WTC11 (cell line): ENCODE results near the gene GAD2. TPM values are rescaled to one million over a fixed set of nuclear protein-coding genes. Genes with fewer than 3 reads are reported as not detected.

Source experiments
- ATAC-seq: fragments of 200-7000 bp; cut with Tn5 transposase; 2 replicates; pipeline ENCODE4 v1.10.0; 2021; ENCODE audit warnings: mild to moderate bottlenecking, moderate library complexity
- CTCF ChIA-PET: fragments of 300-600 bp; sonication (Branson Sonifier 250); formaldehyde crosslinking; loops from one replicate; lab custom pipeline; 2021; ENCODE audit warnings: antibody characterized with exemption; lab: Charles Lee
- POLR2A ChIA-PET: fragments of 350-600 bp; sonication (Branson Sonifier 250); formaldehyde crosslinking; loops from one replicate; lab custom pipeline; 2021; ENCODE audit warnings: antibody characterized with exemption; lab: Charles Lee
- DNase-seq: peaks from one replicate; pipeline ENCODE4 v3.0.0; 2021; ENCODE audit warnings: low spot score
- H3K27ac Mint-ChIP-seq: 2 replicates; pipeline ENCODE4 v1.8.0; 2021; ENCODE audit warnings: mixed read lengths
- H3K27me3 Mint-ChIP-seq: 2 replicates; pipeline ENCODE4 v1.8.0; 2021; ENCODE audit warnings: low read depth, mild to moderate bottlenecking, moderate library complexity, mixed read lengths
- H3K36me3 Mint-ChIP-seq: 2 replicates; pipeline ENCODE4 v1.8.0; 2021; ENCODE audit warnings: mixed read lengths
- H3K4me1 Mint-ChIP-seq: 2 replicates; pipeline ENCODE4 v1.8.0; 2022; ENCODE audit warnings: mixed read lengths
- H3K4me3 Mint-ChIP-seq: 2 replicates; pipeline ENCODE4 v1.8.0; 2021; ENCODE audit warnings: mild to moderate bottlenecking, moderate library complexity, mixed read lengths
- H3K9me3 Mint-ChIP-seq: 2 replicates; pipeline ENCODE4 v1.8.0; 2021; ENCODE audit warnings: mixed read lengths
- CBFB ChIP-seq: sonication (generic); formaldehyde crosslinking; IDR thresholded peaks from 2 replicates; pipeline ENCODE4 v1.8.1; 2022; ENCODE audit warnings: mild to moderate bottlenecking, low read depth, missing genetic modification reagents
- ETV6 ChIP-seq: sonication (generic); formaldehyde crosslinking; IDR thresholded peaks from 2 replicates; pipeline ENCODE4 v1.8.1; 2022; ENCODE audit warnings: mild to moderate bottlenecking, missing genetic modification reagents
- FOXP1 ChIP-seq: sonication (generic); formaldehyde crosslinking; IDR thresholded peaks from 2 replicates; pipeline ENCODE4 v1.8.0; 2022; ENCODE audit warnings: missing genetic modification reagents, mild to moderate bottlenecking, moderate library complexity, borderline replicate concordance
- GTF2I ChIP-seq: fragments of 250-450 bp; sonication (Bioruptor Pico); conservative IDR thresholded peaks from 2 replicates; pipeline ENCODE4 v1.4.0; 2021; ENCODE audit warnings: mild to moderate bottlenecking
- JAZF1 ChIP-seq: fragments of 250-450 bp; sonication (Bioruptor Pico); IDR thresholded peaks from 2 replicates; pipeline ENCODE4 v1.9.0; 2021; ENCODE audit warnings: moderate library complexity, mild to moderate bottlenecking, inconsistent platforms
- NFE2L1 ChIP-seq: sonication (generic); formaldehyde crosslinking; IDR thresholded peaks from 2 replicates; pipeline ENCODE4 v1.8.1; 2023; ENCODE audit warnings: missing genetic modification reagents
- NR1H2 ChIP-seq: sonication (generic); formaldehyde crosslinking; IDR thresholded peaks from 2 replicates; pipeline ENCODE4 v1.9.0; 2021; ENCODE audit warnings: mild to moderate bottlenecking, moderate library complexity, missing genetic modification reagents
- OVOL2 ChIP-seq: fragments of 250-450 bp; sonication (Bioruptor Pico); IDR thresholded peaks from 2 replicates; pipeline ENCODE4 v1.9.0; 2021; ENCODE audit warnings: mild to moderate bottlenecking, borderline replicate concordance
- SMAD3 ChIP-seq: sonication (generic); formaldehyde crosslinking; IDR thresholded peaks from 2 replicates; pipeline ENCODE4 v1.8.0; 2022; ENCODE audit warnings: missing genetic modification reagents, mild to moderate bottlenecking, borderline replicate concordance
- TEAD1 ChIP-seq: sonication (generic); formaldehyde crosslinking; IDR thresholded peaks from 2 replicates; pipeline ENCODE4 v1.8.0; 2022; ENCODE audit warnings: mild to moderate bottlenecking, missing genetic modification reagents
- ZBTB21 ChIP-seq: sonication (generic); formaldehyde crosslinking; IDR thresholded peaks from 2 replicates; pipeline ENCODE4 v1.8.1; 2023; ENCODE audit warnings: mild to moderate bottlenecking, missing genetic modification reagents, borderline replicate concordance
- ZNF121 ChIP-seq: sonication (generic); formaldehyde crosslinking; IDR thresholded peaks from 2 replicates; pipeline ENCODE4 v1.8.0; 2023; ENCODE audit warnings: missing genetic modification reagents
- ZNF416 ChIP-seq: fragments of 250-450 bp; sonication (Bioruptor Pico); IDR thresholded peaks from 2 replicates; pipeline ENCODE4 v1.9.0; 2021; ENCODE audit warnings: mild to moderate bottlenecking, inconsistent platforms
- total RNA-seq: library from RNA; stranded (reverse); gene quantifications from 3 replicates; pipeline ENCODE4 v1.2.3, GENCODE V29; 2021
- TF ChIP-seq, protein P1 (sequence below): fragments of 200-600 bp; IDR thresholded peaks from 2 replicates; pipeline ENCODE4 v1.8.0; 2022; ENCODE audit warnings: antibody characterized with exemption
- TF ChIP-seq, protein P2 (sequence below): sonication (generic); formaldehyde crosslinking; IDR thresholded peaks from 2 replicates; pipeline ENCODE4 v1.8.0; 2022; ENCODE audit warnings: mild to moderate bottlenecking, missing genetic modification reagents
- TF ChIP-seq, protein P3 (sequence below): sonication (generic); formaldehyde crosslinking; IDR thresholded peaks from 2 replicates; pipeline ENCODE4 v1.8.1; 2023; ENCODE audit warnings: mild to moderate bottlenecking, missing genetic modification reagents, moderate library complexity
- TF ChIP-seq, protein P4 (sequence below): fragments of 250-450 bp; sonication (Bioruptor Pico); IDR thresholded peaks from 2 replicates; pipeline ENCODE4 v1.9.0; 2021; ENCODE audit warnings: mild to moderate bottlenecking
- TF ChIP-seq, protein P5 (sequence below): sonication (generic); formaldehyde crosslinking; IDR thresholded peaks from 2 replicates; pipeline ENCODE4 v1.8.1; 2023; ENCODE audit warnings: mild to moderate bottlenecking, missing genetic modification reagents, moderate library complexity

GAD2 gene
- total RNA-seq, 1 experiment from 2014 or later, result 1.7 TPM

DNA sequence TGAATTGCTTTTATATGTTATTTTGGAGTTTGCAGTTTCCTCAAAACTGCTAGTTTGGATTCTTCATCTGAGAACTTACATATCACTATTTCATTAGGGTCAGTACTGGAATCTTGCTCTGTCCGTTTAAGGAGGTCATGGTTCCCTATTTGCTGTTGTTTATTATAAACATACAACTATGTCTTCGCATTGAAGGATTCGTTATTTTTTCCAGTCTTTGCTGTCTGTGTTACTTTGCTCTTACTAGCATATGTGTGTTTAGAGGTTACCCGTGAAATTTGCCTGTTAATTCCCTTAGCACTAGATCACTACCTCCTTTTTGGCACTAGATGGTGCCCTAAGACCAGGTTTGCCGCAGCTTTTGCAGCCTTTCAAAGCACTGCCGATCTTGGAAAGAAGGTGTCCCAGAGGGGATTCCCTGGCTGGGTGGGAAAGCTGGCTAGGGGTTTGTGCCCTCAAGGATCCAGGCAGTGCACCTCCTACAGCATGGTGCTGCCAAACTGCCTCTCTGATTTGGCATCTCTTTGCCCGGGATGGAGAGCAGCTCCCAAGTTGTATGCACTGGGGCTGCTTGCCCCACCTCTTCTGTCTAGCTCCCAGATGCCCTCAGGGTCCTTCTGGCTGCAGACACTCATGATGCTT lies 118.5 kb downstream of the GAD2 start:
- Mint-ChIP-seq H3K9me3 (peaks cover 16% of the 10 kb centered on the region), H3K27me3 (no peaks in the 10 kb centered on the region), H3K36me3 (no peaks in the 10 kb centered on the region), H3K4me1 (peaks cover 5% of the 10 kb centered on the region)
- no peak for TF ChIP-seq NFE2L1 (CRISPR knock-in tag)
- TF ChIP-seq, protein P1, sequence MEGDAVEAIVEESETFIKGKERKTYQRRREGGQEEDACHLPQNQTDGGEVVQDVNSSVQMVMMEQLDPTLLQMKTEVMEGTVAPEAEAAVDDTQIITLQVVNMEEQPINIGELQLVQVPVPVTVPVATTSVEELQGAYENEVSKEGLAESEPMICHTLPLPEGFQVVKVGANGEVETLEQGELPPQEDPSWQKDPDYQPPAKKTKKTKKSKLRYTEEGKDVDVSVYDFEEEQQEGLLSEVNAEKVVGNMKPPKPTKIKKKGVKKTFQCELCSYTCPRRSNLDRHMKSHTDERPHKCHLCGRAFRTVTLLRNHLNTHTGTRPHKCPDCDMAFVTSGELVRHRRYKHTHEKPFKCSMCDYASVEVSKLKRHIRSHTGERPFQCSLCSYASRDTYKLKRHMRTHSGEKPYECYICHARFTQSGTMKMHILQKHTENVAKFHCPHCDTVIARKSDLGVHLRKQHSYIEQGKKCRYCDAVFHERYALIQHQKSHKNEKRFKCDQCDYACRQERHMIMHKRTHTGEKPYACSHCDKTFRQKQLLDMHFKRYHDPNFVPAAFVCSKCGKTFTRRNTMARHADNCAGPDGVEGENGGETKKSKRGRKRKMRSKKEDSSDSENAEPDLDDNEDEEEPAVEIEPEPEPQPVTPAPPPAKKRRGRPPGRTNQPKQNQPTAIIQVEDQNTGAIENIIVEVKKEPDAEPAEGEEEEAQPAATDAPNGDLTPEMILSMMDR, result peak; percentile 78
- TF ChIP-seq, all 79 proteins: peak for 1
- POLR2A ChIA-PET, result no interaction called here
- peak overlapping the region; percentile 39 for H3K4me3 Mint-ChIP-seq
- peak; percentile 58 for DNase-seq
- CTCF ChIA-PET, result interaction anchor here (0.5 to 3.7 kb wide), 15 partner anchors 12 to 898 kb away, joined by 3 to 41 read pairs (median 4); no protein-coding TSS in a partner anchor
- no peak overlapping the region for H3K27ac Mint-ChIP-seq
- ATAC-seq, result peak; percentile 93

DNA sequence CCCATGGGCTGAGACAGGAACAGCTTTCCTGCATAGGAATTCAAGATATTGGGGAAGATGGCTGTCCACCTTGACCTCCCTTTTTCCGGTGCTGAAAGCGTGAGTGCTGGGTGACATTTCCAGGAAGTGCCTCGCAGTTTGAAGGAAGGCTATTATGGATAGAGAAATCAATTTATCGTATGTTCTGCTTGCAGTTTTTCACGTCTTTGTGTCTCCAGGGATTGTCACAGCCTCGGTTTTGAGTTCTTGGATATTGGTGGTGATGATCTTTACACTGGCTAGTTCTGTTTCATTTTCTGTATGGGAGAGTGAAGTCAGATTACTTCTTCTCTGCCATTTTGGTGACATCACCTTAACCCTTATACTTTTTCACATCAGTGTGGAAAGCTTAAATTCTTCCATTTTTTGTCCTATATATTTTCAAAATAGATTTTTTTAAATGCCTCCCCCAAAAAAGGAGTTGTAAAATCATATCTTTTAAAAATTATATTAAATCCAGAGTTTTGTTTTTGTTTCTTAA lies 119.1 kb downstream of the GAD2 start:
- peaks cover 5% of the 10 kb centered on the region for H3K4me1 Mint-ChIP-seq
- DNase-seq (no peak), ATAC-seq (no peak)
- peak overlapping the region; percentile 39 for H3K4me3 Mint-ChIP-seq
- ChIA-PET POLR2A (no interaction called here), CTCF (interaction anchor here (0.6 to 3.7 kb wide), 14 partner anchors 12 to 546 kb away, joined by 3 to 41 read pairs (median 4); no protein-coding TSS in a partner anchor)
- H3K27me3 Mint-ChIP-seq, result no peaks in the 10 kb centered on the region
- no peak overlapping the region for H3K27ac Mint-ChIP-seq
- no peak for TF ChIP-seq ZBTB21 (CRISPR knock-in tag)
- no peak for TF ChIP-seq OVOL2
- TF ChIP-seq, protein P2, sequence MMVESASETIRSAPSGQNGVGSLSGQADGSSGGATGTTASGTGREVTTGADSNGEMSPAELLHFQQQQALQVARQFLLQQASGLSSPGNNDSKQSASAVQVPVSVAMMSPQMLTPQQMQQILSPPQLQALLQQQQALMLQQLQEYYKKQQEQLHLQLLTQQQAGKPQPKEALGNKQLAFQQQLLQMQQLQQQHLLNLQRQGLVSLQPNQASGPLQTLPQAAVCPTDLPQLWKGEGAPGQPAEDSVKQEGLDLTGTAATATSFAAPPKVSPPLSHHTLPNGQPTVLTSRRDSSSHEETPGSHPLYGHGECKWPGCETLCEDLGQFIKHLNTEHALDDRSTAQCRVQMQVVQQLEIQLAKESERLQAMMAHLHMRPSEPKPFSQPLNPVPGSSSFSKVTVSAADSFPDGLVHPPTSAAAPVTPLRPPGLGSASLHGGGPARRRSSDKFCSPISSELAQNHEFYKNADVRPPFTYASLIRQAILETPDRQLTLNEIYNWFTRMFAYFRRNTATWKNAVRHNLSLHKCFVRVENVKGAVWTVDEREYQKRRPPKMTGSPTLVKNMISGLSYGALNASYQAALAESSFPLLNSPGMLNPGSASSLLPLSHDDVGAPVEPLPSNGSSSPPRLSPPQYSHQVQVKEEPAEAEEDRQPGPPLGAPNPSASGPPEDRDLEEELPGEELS (CRISPR knock-in tag), result no peak
- TF ChIP-seq, protein P3, sequence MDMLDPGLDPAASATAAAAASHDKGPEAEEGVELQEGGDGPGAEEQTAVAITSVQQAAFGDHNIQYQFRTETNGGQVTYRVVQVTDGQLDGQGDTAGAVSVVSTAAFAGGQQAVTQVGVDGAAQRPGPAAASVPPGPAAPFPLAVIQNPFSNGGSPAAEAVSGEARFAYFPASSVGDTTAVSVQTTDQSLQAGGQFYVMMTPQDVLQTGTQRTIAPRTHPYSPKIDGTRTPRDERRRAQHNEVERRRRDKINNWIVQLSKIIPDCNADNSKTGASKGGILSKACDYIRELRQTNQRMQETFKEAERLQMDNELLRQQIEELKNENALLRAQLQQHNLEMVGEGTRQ (CRISPR knock-in tag), result no peak
- TF ChIP-seq SMAD3 (CRISPR knock-in tag), result no peak
- no peak for TF ChIP-seq TEAD1 (CRISPR knock-in tag)
- TF ChIP-seq, protein P4, sequence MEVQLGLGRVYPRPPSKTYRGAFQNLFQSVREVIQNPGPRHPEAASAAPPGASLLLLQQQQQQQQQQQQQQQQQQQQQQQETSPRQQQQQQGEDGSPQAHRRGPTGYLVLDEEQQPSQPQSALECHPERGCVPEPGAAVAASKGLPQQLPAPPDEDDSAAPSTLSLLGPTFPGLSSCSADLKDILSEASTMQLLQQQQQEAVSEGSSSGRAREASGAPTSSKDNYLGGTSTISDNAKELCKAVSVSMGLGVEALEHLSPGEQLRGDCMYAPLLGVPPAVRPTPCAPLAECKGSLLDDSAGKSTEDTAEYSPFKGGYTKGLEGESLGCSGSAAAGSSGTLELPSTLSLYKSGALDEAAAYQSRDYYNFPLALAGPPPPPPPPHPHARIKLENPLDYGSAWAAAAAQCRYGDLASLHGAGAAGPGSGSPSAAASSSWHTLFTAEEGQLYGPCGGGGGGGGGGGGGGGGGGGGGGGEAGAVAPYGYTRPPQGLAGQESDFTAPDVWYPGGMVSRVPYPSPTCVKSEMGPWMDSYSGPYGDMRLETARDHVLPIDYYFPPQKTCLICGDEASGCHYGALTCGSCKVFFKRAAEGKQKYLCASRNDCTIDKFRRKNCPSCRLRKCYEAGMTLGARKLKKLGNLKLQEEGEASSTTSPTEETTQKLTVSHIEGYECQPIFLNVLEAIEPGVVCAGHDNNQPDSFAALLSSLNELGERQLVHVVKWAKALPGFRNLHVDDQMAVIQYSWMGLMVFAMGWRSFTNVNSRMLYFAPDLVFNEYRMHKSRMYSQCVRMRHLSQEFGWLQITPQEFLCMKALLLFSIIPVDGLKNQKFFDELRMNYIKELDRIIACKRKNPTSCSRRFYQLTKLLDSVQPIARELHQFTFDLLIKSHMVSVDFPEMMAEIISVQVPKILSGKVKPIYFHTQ (CRISPR knock-in tag), result no peak
- no peak for TF ChIP-seq GTF2I (CRISPR knock-in tag)
- TF ChIP-seq, protein P5, sequence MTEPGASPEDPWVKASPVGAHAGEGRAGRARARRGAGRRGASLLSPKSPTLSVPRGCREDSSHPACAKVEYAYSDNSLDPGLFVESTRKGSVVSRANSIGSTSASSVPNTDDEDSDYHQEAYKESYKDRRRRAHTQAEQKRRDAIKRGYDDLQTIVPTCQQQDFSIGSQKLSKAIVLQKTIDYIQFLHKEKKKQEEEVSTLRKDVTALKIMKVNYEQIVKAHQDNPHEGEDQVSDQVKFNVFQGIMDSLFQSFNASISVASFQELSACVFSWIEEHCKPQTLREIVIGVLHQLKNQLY, result no peak
- TF ChIP-seq ZNF121, result no peak
- no peak for TF ChIP-seq NR1H2 (CRISPR knock-in tag)
- no peak for TF ChIP-seq JAZF1
- no peak for TF ChIP-seq FOXP1 (CRISPR knock-in tag)
- TF ChIP-seq ZNF416 (CRISPR knock-in tag), result no peak
- TF ChIP-seq CBFB (CRISPR knock-in tag), result no peak
- TF ChIP-seq ETV6 (CRISPR knock-in tag), result no peak
- no peaks in the 10 kb centered on the region for H3K36me3 Mint-ChIP-seq
- peaks cover 16% of the 10 kb centered on the region for H3K9me3 Mint-ChIP-seq
